ENCODE results near the gene HAO1.
"Not testable (repeated sequence)": the region's sequence is repeated elsewhere in the genome, so short reads cannot be mapped to it uniquely, and the experiment has no call there.

Gene HAO1

GRCh38 chr20:7841971-7842310 lies 98.3 kb downstream of the HAO1 start:
- Histone ChIP-seq H3K36me3 (ENCODE audit: insufficient read depth, low read length) (no peaks in the 10 kb centered on the region), H3K9me3 (ENCODE audit: low read depth, low read length) (no peaks in the 10 kb centered on the region), H3K4me3 (no peak overlapping the region), H3K9ac (ENCODE audit: insufficient read length) (no peak overlapping the region), H3K27ac (no peak overlapping the region)
- no peak for TF ChIP-seq EZH2 (IDR thresholded peaks at IDR 0.05)
- TF ChIP-seq FOXP2 (optimal IDR thresholded peaks at IDR 0.05; ENCODE audit: control extremely low read depth, extremely low read length, insufficient read depth), result no peak
- no peak for TF ChIP-seq POLR2AphosphoS5 (IDR thresholded peaks at IDR 0.05; ENCODE audit: borderline replicate concordance, low read depth, low read length)
- DNase-seq (ENCODE audit: low read depth, low spot score), result no peak

GRCh38 chr20:7841291-7841970 lies 98.8 kb downstream of the HAO1 start:
- Histone ChIP-seq H3K36me3 (ENCODE audit: insufficient read depth, low read length) (no peaks in the 10 kb centered on the region), H3K27ac (no peak overlapping the region), H3K9ac (ENCODE audit: insufficient read length) (no peak overlapping the region), H3K4me3 (no peak overlapping the region), H3K9me3 (ENCODE audit: low read depth, low read length) (no peaks in the 10 kb centered on the region)
- no peak for DNase-seq (ENCODE audit: low read depth, low spot score)
- no peak for TF ChIP-seq FOXP2 (optimal IDR thresholded peaks at IDR 0.05; ENCODE audit: control extremely low read depth, extremely low read length, insufficient read depth)
- TF ChIP-seq POLR2AphosphoS5 (IDR thresholded peaks at IDR 0.05; ENCODE audit: borderline replicate concordance, low read depth, low read length), result no peak
- no peak for TF ChIP-seq EZH2 (IDR thresholded peaks at IDR 0.05)

GRCh38 chr20:7836076-7836475 lies 104.2 kb downstream of the HAO1 start:
- H3K9me3 ChIP-seq (ENCODE audit: low read depth, low read length), result no peaks in the 10 kb centered on the region
- H3K36me3 ChIP-seq (ENCODE audit: insufficient read depth, low read length), result no peaks in the 10 kb centered on the region
- no peak overlapping the region for H3K27ac ChIP-seq
- no peak for DNase-seq (ENCODE audit: low read depth, low spot score)
- no peak for TF ChIP-seq EZH2 (IDR thresholded peaks at IDR 0.05)
- TF ChIP-seq FOXP2 (optimal IDR thresholded peaks at IDR 0.05; ENCODE audit: control extremely low read depth, extremely low read length, insufficient read depth), result no peak
- no peak for TF ChIP-seq POLR2AphosphoS5 (IDR thresholded peaks at IDR 0.05; ENCODE audit: borderline replicate concordance, low read depth, low read length)
- H3K4me3 ChIP-seq, result no peak overlapping the region
- no peak overlapping the region for H3K9ac ChIP-seq (ENCODE audit: insufficient read length)

GRCh38 chr20:7834441-7834840 lies 105.8 kb downstream of the HAO1 start:
- H3K9me3 ChIP-seq (ENCODE audit: low read depth, low read length); DNase-seq (ENCODE audit: low read depth, low spot score); H3K9ac ChIP-seq (ENCODE audit: insufficient read length); H3K4me3 ChIP-seq; H3K27ac ChIP-seq; H3K36me3 ChIP-seq (ENCODE audit: insufficient read depth, low read length): not testable (repeated sequence)
